Tibial artery (tissue), 4 donors: ENCODE data around the gene LAD1.

Source experiments
- DNase-seq, 2 donors: peaks; one replicate each; pipeline ENCODE4 v3.0.0-alpha.2; 2019
- H3K27ac ChIP-seq, 2 donors: fragments of 200-600 bp; sonication (generic) in 1 of 2; 1 replicate in 1 of 2; 2 replicates in 1 of 2; pipeline ENCODE4 v1.5.1; 2018 to 2019; ENCODE audit warnings: mild to moderate bottlenecking in 1 of 2
- H3K27me3 ChIP-seq, 2 donors: fragments of 200-600 bp; sonication (generic) in 1 of 2; one replicate each; pipeline versions ENCODE4 v1.5.1 to v1.6.0; 2016 to 2019
- H3K36me3 ChIP-seq, 3 donors: fragments of 200-600 bp; sonication (generic) in 2 of 3; one replicate each; pipeline ENCODE4 v1.5.1; 2016 to 2019; ENCODE audit warnings: mild to moderate bottlenecking in 2 of 3
- H3K4me1 ChIP-seq, 4 donors: fragments of 200-600 bp; sonication (generic) in 2 of 4; 1 replicate in 3 of 4; 2 replicates in 1 of 4; pipeline ENCODE4 v1.5.1; 2016 to 2019
- H3K4me3 ChIP-seq, 2 donors: fragments of 200-600 bp; sonication (generic) in 1 of 2; 1 replicate in 1 of 2; 2 replicates in 1 of 2; pipeline ENCODE4 v1.5.1; 2018 to 2019; ENCODE audit warnings: mild to moderate bottlenecking in 2 of 2
- H3K9me3 ChIP-seq, 3 donors: fragments of 200-600 bp; sonication (generic) in 1 of 3; one replicate each; pipeline ENCODE4 v1.5.1; 2016 to 2019
- intact Hi-C: fragments of 100-400 bp; cut with DNase I; formaldehyde crosslinking; loops from one replicate; pipeline ENCODE4 v1.15.0; 2023; ENCODE audit warnings: low total_unique reads
- TF ChIP-seq, protein P1 (sequence below), 2 experiments: fragments of 200-600 bp in 1 of 2; fragments of 450-650 bp in 1 of 2; IDR thresholded peaks; one replicate each; pipeline ENCODE4 v1.5.1; 2017 to 2019; ENCODE audit warnings: antibody characterized with exemption in 2 of 2, mild to moderate bottlenecking in 1 of 2, moderate library complexity in 1 of 2

Gene LAD1

GRCh38 chr1:201422436-201423030 is 23.4 kb upstream of the LAD1 start:
- TF ChIP-seq, protein P1, sequence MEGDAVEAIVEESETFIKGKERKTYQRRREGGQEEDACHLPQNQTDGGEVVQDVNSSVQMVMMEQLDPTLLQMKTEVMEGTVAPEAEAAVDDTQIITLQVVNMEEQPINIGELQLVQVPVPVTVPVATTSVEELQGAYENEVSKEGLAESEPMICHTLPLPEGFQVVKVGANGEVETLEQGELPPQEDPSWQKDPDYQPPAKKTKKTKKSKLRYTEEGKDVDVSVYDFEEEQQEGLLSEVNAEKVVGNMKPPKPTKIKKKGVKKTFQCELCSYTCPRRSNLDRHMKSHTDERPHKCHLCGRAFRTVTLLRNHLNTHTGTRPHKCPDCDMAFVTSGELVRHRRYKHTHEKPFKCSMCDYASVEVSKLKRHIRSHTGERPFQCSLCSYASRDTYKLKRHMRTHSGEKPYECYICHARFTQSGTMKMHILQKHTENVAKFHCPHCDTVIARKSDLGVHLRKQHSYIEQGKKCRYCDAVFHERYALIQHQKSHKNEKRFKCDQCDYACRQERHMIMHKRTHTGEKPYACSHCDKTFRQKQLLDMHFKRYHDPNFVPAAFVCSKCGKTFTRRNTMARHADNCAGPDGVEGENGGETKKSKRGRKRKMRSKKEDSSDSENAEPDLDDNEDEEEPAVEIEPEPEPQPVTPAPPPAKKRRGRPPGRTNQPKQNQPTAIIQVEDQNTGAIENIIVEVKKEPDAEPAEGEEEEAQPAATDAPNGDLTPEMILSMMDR (IDR thresholded peaks at IDR 0.05): no peak
- no peaks in the 10 kb centered on the region for H3K36me3 ChIP-seq
- H3K4me3 ChIP-seq: no peak overlapping the region
- H3K9me3 ChIP-seq: no peaks in the 10 kb centered on the region
- no peak overlapping the region for H3K27ac ChIP-seq
- peaks cover 0 to 6% (median 0%) of the 10 kb centered on the region in 4 donors for H3K4me1 ChIP-seq
- H3K27me3 ChIP-seq: no peaks in the 10 kb centered on the region
- DNase-seq: no peak
- intact Hi-C loops: no loop called here

GRCh38 chr1:201422026-201422425 is 22.9 kb upstream of the LAD1 start:
- H3K27me3 ChIP-seq: peaks cover 0 to 4% of the 10 kb centered on the region in 2 donors
- no peak overlapping the region for H3K4me3 ChIP-seq
- TF ChIP-seq, protein P1 (IDR thresholded peaks at IDR 0.05): no peak
- no peak overlapping the region for H3K27ac ChIP-seq
- intact Hi-C loops: no loop called here
- H3K9me3 ChIP-seq: no peaks in the 10 kb centered on the region
- H3K36me3 ChIP-seq: no peaks in the 10 kb centered on the region
- no peak for DNase-seq
- H3K4me1 ChIP-seq: peaks cover 0 to 6% (median 0%) of the 10 kb centered on the region in 4 donors

GRCh38 chr1:201421041-201421440 is 21.9 kb upstream of the LAD1 start:
- no peaks in the 10 kb centered on the region for H3K9me3 ChIP-seq
- TF ChIP-seq, protein P1 (IDR thresholded peaks at IDR 0.05): no peak
- H3K27me3 ChIP-seq: peaks cover 0 to 4% of the 10 kb centered on the region in 2 donors
- no peaks in the 10 kb centered on the region for H3K36me3 ChIP-seq
- no peak overlapping the region for H3K4me3 ChIP-seq
- H3K4me1 ChIP-seq: peaks cover 0 to 6% (median 0%) of the 10 kb centered on the region in 4 donors
- intact Hi-C loops: no loop called here
- no peak overlapping the region for H3K27ac ChIP-seq
- DNase-seq: no peak

DNA sequence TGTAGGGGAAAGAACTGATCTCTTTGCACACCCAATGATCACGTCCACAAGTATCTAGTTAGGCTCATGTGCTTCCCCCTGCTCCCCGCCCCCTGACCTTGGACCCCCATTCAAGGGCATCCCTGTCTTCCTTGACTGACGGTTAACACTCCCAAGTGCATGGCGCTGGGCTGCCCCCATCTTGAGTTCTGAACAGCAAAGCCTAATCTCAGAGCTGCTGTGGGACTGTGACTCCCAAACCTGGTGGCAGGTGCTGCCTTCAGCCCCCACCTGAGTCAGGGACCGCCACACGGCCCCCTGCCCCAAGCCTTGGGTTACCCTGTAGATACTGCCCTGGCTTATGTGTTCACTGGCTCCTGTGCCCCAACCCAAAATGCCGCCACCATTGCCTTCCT is 21.5 kb upstream of the LAD1 start:
- intact Hi-C loops: no loop called here
- no peak overlapping the region for H3K27ac ChIP-seq
- no peak for DNase-seq

DNA sequence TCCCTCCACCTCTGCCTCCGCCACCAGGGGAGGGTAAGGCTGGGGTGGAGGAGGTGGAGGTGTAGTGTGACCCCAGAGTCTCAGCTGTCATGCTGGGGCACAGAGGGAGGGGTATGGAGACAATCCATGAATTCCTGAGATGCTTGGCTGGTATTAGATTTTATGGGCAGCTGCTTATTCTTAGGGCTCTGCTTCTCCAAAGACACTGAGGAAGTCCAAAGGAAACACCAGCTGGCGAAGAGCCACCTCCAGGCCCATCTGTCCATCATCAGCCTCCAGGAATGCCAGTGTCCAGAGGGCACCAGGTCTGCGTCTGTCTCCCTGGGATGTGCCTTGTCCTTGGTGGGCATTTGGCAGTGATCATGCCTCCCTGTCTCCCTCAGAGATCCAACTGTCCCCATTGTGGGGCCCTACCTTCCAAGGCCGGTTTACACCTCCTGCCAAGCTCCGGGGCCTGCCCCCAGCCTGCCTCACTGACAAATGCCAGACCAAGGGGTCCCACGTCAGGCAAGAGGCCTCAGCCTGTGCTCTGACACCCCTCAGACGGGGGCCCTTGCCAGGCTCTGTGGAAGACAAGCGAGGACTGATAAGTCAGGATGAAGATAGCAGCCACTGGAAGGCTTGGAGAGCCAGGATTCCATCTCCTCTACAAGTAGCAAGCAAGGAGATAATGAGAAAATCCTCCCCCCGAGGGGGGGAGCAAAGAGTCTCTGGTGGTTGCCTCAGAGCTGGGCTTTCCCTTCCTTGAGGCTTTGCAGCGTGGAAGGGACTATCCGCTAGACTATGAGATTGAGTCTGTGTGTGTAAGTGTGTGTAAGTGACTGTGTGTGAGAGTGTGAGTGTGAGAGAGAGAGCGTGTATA is 20.9 kb upstream of the LAD1 start:
- H3K36me3 ChIP-seq: no peaks in the 10 kb centered on the region
- TF ChIP-seq, protein P1 (IDR thresholded peaks at IDR 0.05): no peak
- no peak for DNase-seq
- H3K27me3 ChIP-seq: peaks cover 0 to 4% of the 10 kb centered on the region in 2 donors
- no peak overlapping the region for H3K4me3 ChIP-seq
- H3K4me1 ChIP-seq: peaks cover 0 to 6% (median 0%) of the 10 kb centered on the region in 4 donors
- intact Hi-C loops: no loop called here
- no peak overlapping the region for H3K27ac ChIP-seq
- no peaks in the 10 kb centered on the region for H3K9me3 ChIP-seq

More for the DNA sequence above, 21.5 kb upstream of the LAD1 start:
- H3K4me3 ChIP-seq: no peak overlapping the region
- TF ChIP-seq, protein P1 (IDR thresholded peaks at IDR 0.05): no peak
- no peaks in the 10 kb centered on the region for H3K9me3 ChIP-seq
- H3K4me1 ChIP-seq: peaks cover 0 to 6% (median 0%) of the 10 kb centered on the region in 4 donors
- no peaks in the 10 kb centered on the region for H3K36me3 ChIP-seq
- peaks cover 0 to 4% of the 10 kb centered on the region in 2 donors for H3K27me3 ChIP-seq
